ENCODE data around the gene MPPE1. TPM values are rescaled to one million over a fixed set of nuclear protein-coding genes. Genes with fewer than 3 reads are reported as not detected.

MPPE1 gene
- total RNA-seq, 1 experiment from 2014 or later = 21.4 TPM

DNA sequence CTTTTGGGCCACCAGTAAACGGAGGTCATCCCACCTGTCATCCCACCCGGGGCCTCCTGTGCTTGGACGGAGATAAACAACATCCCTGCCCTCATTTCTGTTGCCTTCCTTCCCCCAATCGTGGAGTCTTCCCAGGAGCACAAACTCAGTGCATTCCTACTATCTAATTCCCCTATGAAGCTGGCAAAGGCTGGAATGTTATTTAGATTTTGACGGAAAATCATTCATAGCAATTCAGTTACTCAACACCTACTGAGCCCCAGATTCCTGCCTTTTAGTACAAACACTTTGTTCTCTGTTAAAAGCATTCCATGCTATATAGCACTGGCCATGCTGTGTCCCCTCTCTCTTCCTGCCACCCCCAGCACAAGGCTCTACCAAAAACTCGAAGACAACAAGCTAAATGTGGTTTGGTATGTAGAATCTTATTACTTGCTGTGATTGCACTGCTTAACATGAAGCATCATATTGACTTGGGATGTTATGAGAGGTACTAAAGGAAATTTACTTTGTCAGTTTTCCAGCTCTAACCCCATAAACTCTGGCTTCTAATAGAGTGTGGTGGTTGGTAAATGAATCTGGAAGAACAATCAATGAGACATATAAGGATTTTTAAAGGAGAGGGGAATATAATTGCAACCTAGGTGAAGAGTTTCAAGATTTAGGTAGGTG is 40.9 kb upstream of the MPPE1 start:
- no peaks in the 10 kb centered on the region for H3K79me2 ChIP-seq (ENCODE audit: insufficient read depth, low read length)
- TF ChIP-seq EZH2phosphoT487 (IDR thresholded peaks at IDR 0.05; ENCODE audit: borderline replicate concordance) = no peak
- no peak for TF ChIP-seq ELF1 (IDR thresholded peaks at IDR 0.05; ENCODE audit: borderline replicate concordance, low read depth)
- no peak for TF ChIP-seq SRF (IDR thresholded peaks at IDR 0.05; ENCODE audit: low read depth)
- no peak for TF ChIP-seq TCF7L2 (IDR thresholded peaks at IDR 0.05; ENCODE audit: borderline replicate concordance, extremely low read depth, insufficient read depth, insufficient read length)
- TF ChIP-seq CEBPB (IDR thresholded peaks at IDR 0.05; ENCODE audit: low read depth) = no peak
- no peak for TF ChIP-seq JUND (IDR thresholded peaks at IDR 0.05)
- TF ChIP-seq, protein P1, sequence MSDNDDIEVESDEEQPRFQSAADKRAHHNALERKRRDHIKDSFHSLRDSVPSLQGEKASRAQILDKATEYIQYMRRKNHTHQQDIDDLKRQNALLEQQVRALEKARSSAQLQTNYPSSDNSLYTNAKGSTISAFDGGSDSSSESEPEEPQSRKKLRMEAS (IDR thresholded peaks at IDR 0.05) = no peak
- TF ChIP-seq, protein P2, sequence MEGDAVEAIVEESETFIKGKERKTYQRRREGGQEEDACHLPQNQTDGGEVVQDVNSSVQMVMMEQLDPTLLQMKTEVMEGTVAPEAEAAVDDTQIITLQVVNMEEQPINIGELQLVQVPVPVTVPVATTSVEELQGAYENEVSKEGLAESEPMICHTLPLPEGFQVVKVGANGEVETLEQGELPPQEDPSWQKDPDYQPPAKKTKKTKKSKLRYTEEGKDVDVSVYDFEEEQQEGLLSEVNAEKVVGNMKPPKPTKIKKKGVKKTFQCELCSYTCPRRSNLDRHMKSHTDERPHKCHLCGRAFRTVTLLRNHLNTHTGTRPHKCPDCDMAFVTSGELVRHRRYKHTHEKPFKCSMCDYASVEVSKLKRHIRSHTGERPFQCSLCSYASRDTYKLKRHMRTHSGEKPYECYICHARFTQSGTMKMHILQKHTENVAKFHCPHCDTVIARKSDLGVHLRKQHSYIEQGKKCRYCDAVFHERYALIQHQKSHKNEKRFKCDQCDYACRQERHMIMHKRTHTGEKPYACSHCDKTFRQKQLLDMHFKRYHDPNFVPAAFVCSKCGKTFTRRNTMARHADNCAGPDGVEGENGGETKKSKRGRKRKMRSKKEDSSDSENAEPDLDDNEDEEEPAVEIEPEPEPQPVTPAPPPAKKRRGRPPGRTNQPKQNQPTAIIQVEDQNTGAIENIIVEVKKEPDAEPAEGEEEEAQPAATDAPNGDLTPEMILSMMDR (IDR thresholded peaks at IDR 0.05 in 2 of 3, conservative IDR thresholded peaks at IDR 0.05 in 1 of 3; ENCODE audit: borderline replicate concordance in 1 of 3, insufficient read depth in 1 of 3, low read depth in 2 of 3, low read length in 2 of 3) = no peak
- TF ChIP-seq, protein P3, sequence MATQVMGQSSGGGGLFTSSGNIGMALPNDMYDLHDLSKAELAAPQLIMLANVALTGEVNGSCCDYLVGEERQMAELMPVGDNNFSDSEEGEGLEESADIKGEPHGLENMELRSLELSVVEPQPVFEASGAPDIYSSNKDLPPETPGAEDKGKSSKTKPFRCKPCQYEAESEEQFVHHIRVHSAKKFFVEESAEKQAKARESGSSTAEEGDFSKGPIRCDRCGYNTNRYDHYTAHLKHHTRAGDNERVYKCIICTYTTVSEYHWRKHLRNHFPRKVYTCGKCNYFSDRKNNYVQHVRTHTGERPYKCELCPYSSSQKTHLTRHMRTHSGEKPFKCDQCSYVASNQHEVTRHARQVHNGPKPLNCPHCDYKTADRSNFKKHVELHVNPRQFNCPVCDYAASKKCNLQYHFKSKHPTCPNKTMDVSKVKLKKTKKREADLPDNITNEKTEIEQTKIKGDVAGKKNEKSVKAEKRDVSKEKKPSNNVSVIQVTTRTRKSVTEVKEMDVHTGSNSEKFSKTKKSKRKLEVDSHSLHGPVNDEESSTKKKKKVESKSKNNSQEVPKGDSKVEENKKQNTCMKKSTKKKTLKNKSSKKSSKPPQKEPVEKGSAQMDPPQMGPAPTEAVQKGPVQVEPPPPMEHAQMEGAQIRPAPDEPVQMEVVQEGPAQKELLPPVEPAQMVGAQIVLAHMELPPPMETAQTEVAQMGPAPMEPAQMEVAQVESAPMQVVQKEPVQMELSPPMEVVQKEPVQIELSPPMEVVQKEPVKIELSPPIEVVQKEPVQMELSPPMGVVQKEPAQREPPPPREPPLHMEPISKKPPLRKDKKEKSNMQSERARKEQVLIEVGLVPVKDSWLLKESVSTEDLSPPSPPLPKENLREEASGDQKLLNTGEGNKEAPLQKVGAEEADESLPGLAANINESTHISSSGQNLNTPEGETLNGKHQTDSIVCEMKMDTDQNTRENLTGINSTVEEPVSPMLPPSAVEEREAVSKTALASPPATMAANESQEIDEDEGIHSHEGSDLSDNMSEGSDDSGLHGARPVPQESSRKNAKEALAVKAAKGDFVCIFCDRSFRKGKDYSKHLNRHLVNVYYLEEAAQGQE (IDR thresholded peaks at IDR 0.05; ENCODE audit: low read depth) = no peak
- no peak for TF ChIP-seq ZNF274 (IDR thresholded peaks at IDR 0.05; ENCODE audit: low read depth, low read length)
- no peak for TF ChIP-seq CBX3 (IDR thresholded peaks at IDR 0.05; ENCODE audit: low read depth)
- no peak for TF ChIP-seq POLR2AphosphoS5 (IDR thresholded peaks at IDR 0.05; ENCODE audit: low read depth, low read length)
- no peak for TF ChIP-seq RAD21 (IDR thresholded peaks at IDR 0.05; ENCODE audit: low read depth)
- no peak for TF ChIP-seq EGR1 (IDR thresholded peaks at IDR 0.05; ENCODE audit: low read depth)
- TF ChIP-seq SIN3A (IDR thresholded peaks at IDR 0.05; ENCODE audit: low read depth) = no peak
- TF ChIP-seq FOSL1 (IDR thresholded peaks at IDR 0.05; ENCODE audit: low read depth) = no peak
- TF ChIP-seq, protein P4, sequence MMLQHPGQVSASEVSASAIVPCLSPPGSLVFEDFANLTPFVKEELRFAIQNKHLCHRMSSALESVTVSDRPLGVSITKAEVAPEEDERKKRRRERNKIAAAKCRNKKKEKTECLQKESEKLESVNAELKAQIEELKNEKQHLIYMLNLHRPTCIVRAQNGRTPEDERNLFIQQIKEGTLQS (IDR thresholded peaks at IDR 0.05) = no peak
- TF ChIP-seq, protein P5, sequence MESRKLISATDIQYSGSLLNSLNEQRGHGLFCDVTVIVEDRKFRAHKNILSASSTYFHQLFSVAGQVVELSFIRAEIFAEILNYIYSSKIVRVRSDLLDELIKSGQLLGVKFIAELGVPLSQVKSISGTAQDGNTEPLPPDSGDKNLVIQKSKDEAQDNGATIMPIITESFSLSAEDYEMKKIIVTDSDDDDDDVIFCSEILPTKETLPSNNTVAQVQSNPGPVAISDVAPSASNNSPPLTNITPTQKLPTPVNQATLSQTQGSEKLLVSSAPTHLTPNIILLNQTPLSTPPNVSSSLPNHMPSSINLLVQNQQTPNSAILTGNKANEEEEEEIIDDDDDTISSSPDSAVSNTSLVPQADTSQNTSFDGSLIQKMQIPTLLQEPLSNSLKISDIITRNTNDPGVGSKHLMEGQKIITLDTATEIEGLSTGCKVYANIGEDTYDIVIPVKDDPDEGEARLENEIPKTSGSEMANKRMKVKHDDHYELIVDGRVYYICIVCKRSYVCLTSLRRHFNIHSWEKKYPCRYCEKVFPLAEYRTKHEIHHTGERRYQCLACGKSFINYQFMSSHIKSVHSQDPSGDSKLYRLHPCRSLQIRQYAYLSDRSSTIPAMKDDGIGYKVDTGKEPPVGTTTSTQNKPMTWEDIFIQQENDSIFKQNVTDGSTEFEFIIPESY (IDR thresholded peaks at IDR 0.05; ENCODE audit: extremely low read depth, insufficient replicate concordance, low read length) = no peak
- no peak for TF ChIP-seq SP1 (IDR thresholded peaks at IDR 0.05; ENCODE audit: low read depth)
- TF ChIP-seq EZH2 (IDR thresholded peaks at IDR 0.05) = no peak
- no peaks in the 10 kb centered on the region for H3K36me3 ChIP-seq (ENCODE audit: control insufficient read depth in 1 of 2, insufficient read depth in 2 of 2, low read length in 2 of 2)
- no peak overlapping the region for H3K4me2 ChIP-seq (ENCODE audit: low read length)
- CTCF ChIA-PET = interaction anchor here (3.6 kb wide), 1 partner anchor 11 kb away, joined by 17 read pairs; no protein-coding TSS in a partner anchor
- DNase-seq (ENCODE audit: low read depth, low spot score) (no peak), ATAC-seq (no peak)
- H2AFZ ChIP-seq (ENCODE audit: low read depth, low read length, poor library complexity, severe bottlenecking) = no peak overlapping the region
- H3K4me3 ChIP-seq (replicated peaks in 1 of 2; ENCODE audit: low read depth in 1 of 2, low read length in 2 of 2) = no peak overlapping the region
- H3K9ac ChIP-seq (ENCODE audit: low read length) = no peak overlapping the region
- POLR2A ChIA-PET = no interaction called here
- H3K4me1 ChIP-seq (ENCODE audit: control insufficient read depth in 1 of 2, insufficient read depth in 2 of 2, low read length in 2 of 2) = peaks cover 18 to 33% of the 10 kb centered on the region in 2 experiments
- H3K9me3 ChIP-seq (ENCODE audit: control insufficient read depth in 1 of 2, insufficient read depth in 1 of 2, low read depth in 1 of 2, low read length in 2 of 2) = no peaks in the 10 kb centered on the region
- intact Hi-C loops (cut with micrococcal nuclease) = no loop called here
- no peaks in the 10 kb centered on the region for H3K27me3 ChIP-seq (ENCODE audit: insufficient read depth, low read length)
- no TSS peak for BruUV-seq (replicated peaks)
- RAD21 ChIA-PET (ENCODE audit: low non-redundant PET in 1 of 2, low total read pairs in 2 of 2, uncharacterized antibody in 2 of 2, unreplicated experiment in 2 of 2) = no interaction called here
- H3K9me2 ChIP-seq (ENCODE audit: insufficient read depth) = no peaks in the 10 kb centered on the region
- no peak overlapping the region for H3K27ac ChIP-seq (ENCODE audit: low read depth, low read length)
- H4K20me1 ChIP-seq (ENCODE audit: insufficient read depth) = no peaks in the 10 kb centered on the region

Data from HCT116 (cell line).